IPS-18a (cell line): ENCODE results near the gene NFIB.

Source experiments
- H3K27ac ChIP-seq: one replicate; pipeline ENCODE4 v1.5.1; 2013; ENCODE audit warnings: low read length
- H3K27me3 ChIP-seq: one replicate; pipeline ENCODE4 v1.6.1; 2013; ENCODE audit warnings: mild to moderate bottlenecking, low read length; ENCODE audit not compliant: control insufficient read depth, insufficient read depth
- H3K36me3 ChIP-seq: one replicate; pipeline ENCODE4 v1.6.1; 2013; ENCODE audit warnings: low read depth, low read length; ENCODE audit not compliant: control insufficient read depth
- H3K4me1 ChIP-seq: one replicate; pipeline ENCODE4 v1.6.1; 2013; ENCODE audit warnings: low read depth, low read length; ENCODE audit not compliant: control insufficient read depth
- H3K4me3 ChIP-seq: one replicate; pipeline ENCODE4 v1.5.1; 2013; ENCODE audit warnings: low read length
- H3K9ac ChIP-seq: one replicate; pipeline ENCODE4 v1.6.1; 2013; ENCODE audit warnings: mild to moderate bottlenecking, low read length, moderate library complexity
- H3K9me3 ChIP-seq: one replicate; pipeline ENCODE4 v1.6.1; 2013; ENCODE audit warnings: low read depth, low read length; ENCODE audit not compliant: control insufficient read depth

Gene NFIB

DNA sequence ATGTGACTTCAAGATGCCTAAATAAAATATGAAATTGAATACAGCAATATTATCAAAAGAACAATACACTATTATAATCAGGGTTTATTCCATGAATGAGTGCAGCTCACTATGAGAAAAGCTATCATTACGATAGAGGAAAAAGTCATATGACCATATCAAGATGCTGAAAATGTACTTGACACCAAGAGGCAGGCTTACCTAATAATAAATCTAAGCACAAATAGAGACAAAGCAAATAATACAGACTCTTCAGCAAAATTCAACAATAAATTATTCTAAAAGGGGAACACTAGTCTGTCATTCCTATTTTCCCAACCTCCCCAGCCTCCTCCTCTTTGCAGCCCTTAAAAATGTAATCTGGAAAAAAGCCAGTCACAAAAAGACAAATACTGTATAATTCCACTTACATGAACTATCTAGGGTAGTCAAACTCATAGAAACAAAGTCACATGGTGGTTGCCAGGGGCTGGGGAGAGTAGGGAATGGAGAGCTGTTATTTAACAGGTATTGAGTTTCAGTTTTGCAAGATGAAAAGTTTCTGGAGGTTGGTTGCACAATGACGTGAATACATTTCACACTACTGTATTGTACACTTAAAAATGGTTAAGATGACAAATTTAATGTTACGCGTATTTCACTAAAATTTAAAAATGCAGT is 148.4 kb downstream of the NFIB start:
- H3K4me3 ChIP-seq: no peak overlapping the region
- no peaks in the 10 kb centered on the region for H3K36me3 ChIP-seq
- no peaks in the 10 kb centered on the region for H3K27me3 ChIP-seq
- no peak overlapping the region for H3K27ac ChIP-seq
- H3K4me1 ChIP-seq: no peaks in the 10 kb centered on the region
- no peaks in the 10 kb centered on the region for H3K9me3 ChIP-seq
- no peak overlapping the region for H3K9ac ChIP-seq

DNA sequence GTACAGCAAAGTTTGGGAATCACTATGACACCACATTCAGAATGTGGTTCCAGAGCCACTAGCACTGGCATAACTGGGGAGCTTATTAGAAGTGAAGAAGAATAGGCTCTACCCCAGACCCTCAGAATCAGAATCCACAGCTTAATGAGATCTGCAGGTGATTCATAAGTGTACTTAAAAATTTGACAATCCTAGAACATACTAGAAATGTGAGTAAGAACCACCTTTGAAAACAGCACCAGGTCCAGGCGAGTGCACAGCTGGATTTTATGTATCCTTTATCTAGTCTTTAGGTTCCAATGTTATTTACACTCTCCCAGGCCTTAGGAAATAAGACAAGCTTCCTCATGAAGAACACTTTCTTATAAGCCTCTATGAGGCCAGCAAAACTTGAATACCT is 149.0 kb downstream of the NFIB start:
- H3K9ac ChIP-seq: no peak overlapping the region
- H3K27ac ChIP-seq: no peak overlapping the region
- no peaks in the 10 kb centered on the region for H3K4me1 ChIP-seq
- H3K9me3 ChIP-seq: no peaks in the 10 kb centered on the region
- H3K27me3 ChIP-seq: no peaks in the 10 kb centered on the region
- H3K4me3 ChIP-seq: no peak overlapping the region
- no peaks in the 10 kb centered on the region for H3K36me3 ChIP-seq

DNA sequence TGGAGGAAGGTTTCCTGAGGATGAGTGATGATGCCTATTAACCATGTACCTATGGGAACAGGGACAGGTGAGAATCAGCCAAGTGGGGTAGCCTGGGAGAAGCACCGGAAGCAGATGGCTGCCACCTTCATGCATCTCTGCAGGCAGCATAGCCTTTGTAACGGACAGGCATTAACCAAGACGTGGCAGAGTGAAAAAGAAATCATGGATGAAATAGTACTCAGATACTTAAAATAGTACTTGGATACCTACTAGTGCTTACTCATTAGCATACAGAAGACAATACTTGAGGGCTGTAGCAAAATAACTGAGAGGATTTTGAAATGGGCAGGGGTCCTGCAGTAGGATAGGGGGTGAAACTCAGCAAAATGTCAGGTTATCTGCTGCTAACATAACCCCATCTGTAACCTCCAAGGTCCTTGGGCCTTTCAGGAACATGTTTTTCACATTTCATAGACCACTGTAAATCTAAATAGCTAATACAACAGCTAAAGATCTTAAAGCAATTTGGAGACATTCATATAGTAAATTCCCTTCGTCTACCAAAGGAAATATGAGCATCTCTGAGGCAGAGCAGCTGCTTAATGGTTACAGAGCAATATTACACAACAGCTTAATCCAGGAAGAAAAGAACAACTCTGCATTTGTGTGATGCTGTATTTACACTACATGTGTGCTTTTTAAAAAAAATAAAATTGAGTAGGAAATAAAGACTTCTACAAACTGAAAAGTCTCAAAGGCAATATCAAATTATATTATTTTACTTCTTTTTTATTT is 154.3 kb downstream of the NFIB start:
- Histone ChIP-seq H3K27ac (no peak overlapping the region), H3K4me3 (no peak overlapping the region), H3K27me3 (no peaks in the 10 kb centered on the region), H3K36me3 (no peaks in the 10 kb centered on the region), H3K9ac (no peak overlapping the region), H3K9me3 (no peaks in the 10 kb centered on the region), H3K4me1 (peaks cover 14% of the 10 kb centered on the region)

DNA sequence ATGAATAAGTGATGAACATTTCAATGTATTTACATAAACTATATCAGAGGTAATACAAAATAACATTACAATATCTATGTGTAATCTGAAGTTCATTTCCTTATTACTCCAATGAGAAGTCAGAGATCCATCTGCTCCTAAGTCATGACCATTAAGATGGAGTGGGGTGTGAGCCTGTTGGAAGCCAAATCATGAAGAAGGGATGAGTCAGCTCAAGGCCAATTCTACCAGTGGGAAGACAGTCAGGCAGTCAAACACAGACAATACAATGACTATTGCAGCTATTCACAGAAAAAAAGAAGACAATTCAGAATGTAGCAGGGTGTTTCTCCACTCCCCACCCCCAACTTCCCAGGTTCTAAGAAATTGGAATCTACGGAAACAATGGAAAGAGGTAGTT is 155.0 kb downstream of the NFIB start:
- H3K4me3 ChIP-seq: no peak overlapping the region
- H3K9me3 ChIP-seq: no peaks in the 10 kb centered on the region
- H3K4me1 ChIP-seq: peaks cover 14% of the 10 kb centered on the region
- no peak overlapping the region for H3K9ac ChIP-seq
- H3K27me3 ChIP-seq: no peaks in the 10 kb centered on the region
- no peak overlapping the region for H3K27ac ChIP-seq
- H3K36me3 ChIP-seq: no peaks in the 10 kb centered on the region

DNA sequence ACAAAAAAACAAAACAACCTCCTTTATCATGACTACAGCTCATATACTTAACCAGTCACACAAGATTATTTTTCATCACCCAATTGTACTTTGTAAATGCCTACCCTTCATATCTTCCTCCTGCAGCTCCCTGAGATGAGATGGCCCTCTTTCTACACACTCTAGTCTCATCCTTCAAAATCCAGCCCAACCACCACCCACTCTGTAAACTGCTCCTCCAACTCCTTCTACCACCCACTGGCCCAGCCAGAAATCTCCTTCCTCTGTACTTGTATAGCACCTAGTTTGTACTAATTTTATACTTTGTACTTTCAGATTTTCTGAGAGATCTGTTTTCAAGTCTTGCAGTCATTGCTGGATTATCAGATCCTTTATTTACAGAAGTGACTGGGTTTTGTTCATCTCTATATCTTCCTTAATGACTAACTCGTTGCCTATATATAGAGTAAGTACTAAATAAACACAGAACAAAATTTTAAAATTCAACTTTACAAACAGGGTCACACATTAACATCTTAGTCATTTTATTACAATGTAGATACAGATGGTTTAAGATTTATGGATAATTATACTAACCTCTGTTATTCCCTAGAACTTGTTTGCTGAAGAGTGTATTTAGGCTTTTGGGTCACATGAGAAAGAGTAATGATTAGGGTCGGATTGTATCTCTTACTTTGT is 155.7 kb downstream of the NFIB start:
- H3K4me3 ChIP-seq: no peak overlapping the region
- no peak overlapping the region for H3K9ac ChIP-seq
- no peak overlapping the region for H3K27ac ChIP-seq
- H3K4me1 ChIP-seq: peaks cover 18% of the 10 kb centered on the region
- no peaks in the 10 kb centered on the region for H3K9me3 ChIP-seq
- no peaks in the 10 kb centered on the region for H3K36me3 ChIP-seq
- H3K27me3 ChIP-seq: no peaks in the 10 kb centered on the region

DNA sequence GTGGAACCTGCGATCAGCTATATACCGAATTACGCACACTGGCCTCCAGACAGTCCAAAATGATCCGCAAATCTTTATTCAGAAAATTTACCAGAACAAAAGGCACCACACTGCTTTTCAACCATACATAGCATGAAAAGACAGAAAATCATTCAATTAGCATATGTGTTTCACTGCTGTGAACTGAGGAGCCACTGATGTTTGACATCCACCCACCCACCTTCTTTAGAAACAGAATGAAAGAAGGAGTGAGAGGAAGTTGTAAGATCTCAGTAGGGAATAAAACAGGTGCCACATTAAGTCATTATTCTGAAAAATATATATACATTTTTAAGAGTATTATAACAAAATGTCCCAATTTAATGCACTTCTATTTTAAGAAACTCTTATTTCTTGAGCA is 156.8 kb downstream of the NFIB start:
- no peak overlapping the region for H3K9ac ChIP-seq
- H3K4me3 ChIP-seq: no peak overlapping the region
- H3K27ac ChIP-seq: no peak overlapping the region
- H3K4me1 ChIP-seq: peaks cover 23% of the 10 kb centered on the region
- no peaks in the 10 kb centered on the region for H3K36me3 ChIP-seq
- no peaks in the 10 kb centered on the region for H3K27me3 ChIP-seq
- H3K9me3 ChIP-seq: no peaks in the 10 kb centered on the region

DNA sequence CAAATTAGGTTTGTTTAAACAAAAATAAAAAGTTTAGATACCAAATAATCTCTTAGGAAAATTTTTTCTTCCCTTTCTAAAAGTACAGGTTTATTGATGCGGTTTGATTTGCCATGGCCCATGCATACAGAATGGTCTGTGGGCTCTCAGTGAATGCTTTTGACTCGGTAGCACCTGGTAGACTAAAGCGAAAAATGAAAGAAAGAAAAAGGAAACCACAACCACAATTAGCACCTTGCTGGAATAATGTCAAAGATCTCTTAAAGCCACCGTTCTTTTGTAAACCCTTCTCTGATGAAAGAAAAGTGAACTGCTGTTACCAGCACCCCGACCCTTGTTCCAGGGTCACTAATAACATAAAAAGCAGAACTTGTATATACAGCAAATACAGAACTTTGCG is 157.9 kb downstream of the NFIB start:
- no peaks in the 10 kb centered on the region for H3K36me3 ChIP-seq
- H3K9ac ChIP-seq: no peak overlapping the region
- H3K4me3 ChIP-seq: no peak overlapping the region
- peaks cover 23% of the 10 kb centered on the region for H3K4me1 ChIP-seq
- H3K27me3 ChIP-seq: no peaks in the 10 kb centered on the region
- H3K27ac ChIP-seq: no peak overlapping the region
- no peaks in the 10 kb centered on the region for H3K9me3 ChIP-seq

DNA sequence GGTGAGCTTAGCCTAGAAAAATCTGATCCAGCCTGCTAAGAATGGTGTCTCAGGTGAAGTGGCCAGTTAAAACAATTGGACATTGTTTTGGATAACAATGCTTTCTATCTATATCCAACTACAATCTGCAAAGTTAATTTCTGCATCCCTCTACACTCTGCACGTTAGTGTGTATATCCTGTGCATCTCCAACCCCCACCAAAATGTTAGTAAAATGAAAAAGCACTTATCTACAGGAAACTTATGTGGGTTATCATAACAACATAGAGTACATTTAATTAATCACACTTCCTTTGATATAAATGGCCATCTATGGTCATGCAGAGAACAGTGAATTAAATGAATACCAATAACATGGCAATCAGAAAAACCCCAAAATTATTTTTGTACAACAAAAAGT is 158.7 kb downstream of the NFIB start:
- Histone ChIP-seq H3K27ac (no peak overlapping the region), H3K9ac (no peak overlapping the region), H3K4me1 (peaks cover 23% of the 10 kb centered on the region), H3K4me3 (no peak overlapping the region), H3K36me3 (no peaks in the 10 kb centered on the region), H3K27me3 (no peaks in the 10 kb centered on the region), H3K9me3 (no peaks in the 10 kb centered on the region)

DNA sequence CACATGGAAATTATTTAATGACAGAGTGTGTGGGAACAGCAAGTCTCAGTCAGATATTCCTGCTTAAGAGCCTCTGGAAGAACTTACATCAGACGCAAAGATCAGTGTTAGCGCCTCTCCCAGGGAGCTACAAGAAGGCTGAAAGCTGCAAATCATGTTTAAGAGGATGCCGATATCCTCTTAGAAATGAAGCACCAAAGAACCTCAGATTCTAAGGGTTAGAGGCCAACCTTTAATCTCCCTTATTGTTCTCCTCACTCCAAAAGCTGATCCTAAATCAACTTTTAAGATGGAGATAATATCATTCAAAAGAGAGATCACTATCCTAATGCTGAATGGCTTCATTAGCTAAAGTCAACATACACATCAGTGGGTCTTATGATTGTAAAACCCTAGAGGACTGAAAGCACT is 160.6 kb downstream of the NFIB start:
- Histone ChIP-seq H3K4me3 (no peak overlapping the region), H3K9me3 (no peaks in the 10 kb centered on the region), H3K27me3 (no peaks in the 10 kb centered on the region), H3K36me3 (no peaks in the 10 kb centered on the region), H3K4me1 (peaks cover 17% of the 10 kb centered on the region), H3K27ac (no peak overlapping the region), H3K9ac (no peak overlapping the region)

DNA sequence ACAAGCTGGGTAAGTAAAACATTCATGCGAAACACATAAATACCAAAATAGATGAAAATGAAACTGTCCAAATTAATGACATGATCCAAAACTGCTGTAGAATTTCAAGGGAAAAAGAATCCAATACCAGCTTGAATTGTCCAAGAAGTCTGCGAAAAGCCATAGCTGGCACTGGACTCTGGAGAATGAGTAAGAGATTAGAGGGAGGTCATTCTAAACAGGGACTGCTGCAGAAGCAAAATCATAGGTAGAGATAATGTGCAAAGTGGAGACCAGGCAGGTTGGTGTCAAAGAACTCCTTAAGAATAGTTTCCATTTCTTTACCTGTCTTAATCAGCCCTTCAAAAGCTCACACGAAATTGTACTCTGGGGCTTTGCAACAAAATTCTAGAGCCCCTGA is 162.5 kb downstream of the NFIB start:
- Histone ChIP-seq H3K27me3 (no peaks in the 10 kb centered on the region), H3K36me3 (no peaks in the 10 kb centered on the region), H3K27ac (no peak overlapping the region), H3K4me1 (peaks cover 9% of the 10 kb centered on the region), H3K9me3 (no peaks in the 10 kb centered on the region), H3K4me3 (no peak overlapping the region), H3K9ac (no peak overlapping the region)

DNA sequence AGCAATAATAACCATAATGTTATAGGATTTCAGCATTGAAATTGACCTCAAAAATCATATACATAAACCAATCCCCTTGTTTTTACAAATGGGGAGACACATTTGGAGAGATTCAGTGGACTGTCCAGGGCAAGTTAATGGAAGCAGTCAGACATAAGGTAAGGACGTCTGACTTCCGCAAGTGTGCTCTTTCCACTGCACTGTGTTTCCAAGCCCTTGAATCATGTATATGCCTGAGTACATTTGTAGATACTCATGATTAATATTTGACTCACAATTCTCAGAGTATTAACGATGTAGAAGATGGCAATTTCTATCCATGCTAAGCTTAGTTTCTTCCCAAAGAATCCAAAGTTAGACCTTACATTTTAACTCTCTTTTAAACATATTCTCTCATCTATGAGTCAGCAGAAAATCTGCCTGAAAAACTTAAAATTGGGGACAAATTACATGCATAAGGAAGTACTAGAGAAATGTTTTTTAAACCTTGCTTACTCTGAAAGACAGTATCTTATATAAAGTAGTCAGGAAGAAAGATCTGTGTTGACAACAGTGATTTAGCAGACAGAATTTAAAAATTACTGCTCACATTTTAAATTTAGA is 165.3 kb downstream of the NFIB start:
- Histone ChIP-seq H3K9ac (no peak overlapping the region), H3K27ac (no peak overlapping the region), H3K36me3 (no peaks in the 10 kb centered on the region), H3K4me1 (peaks cover 9% of the 10 kb centered on the region), H3K4me3 (no peak overlapping the region), H3K27me3 (no peaks in the 10 kb centered on the region), H3K9me3 (no peaks in the 10 kb centered on the region)
